ENCODE measurements around the gene COL5A2. TPM values are rescaled to one million over a fixed set of nuclear protein-coding genes. Genes with fewer than 3 reads are reported as not detected.

COL5A2 gene
- total and polyA plus RNA-seq, 4 donors: 3.2 to 83.5 (median 9.1) TPM

- Histone ChIP-seq H3K36me3 (ENCODE audit: control insufficient read depth in 4 of 4, insufficient read depth in 3 of 4, low read depth in 1 of 4, low read length in 3 of 4) (no peaks in the 10 kb centered on the region), H3K9me3 (ENCODE audit: control insufficient read depth in 4 of 4, low read length in 3 of 4) (no peaks in the 10 kb centered on the region), H3K27ac (ENCODE audit: low read depth in 1 of 2, low read length in 2 of 2) (no peak overlapping the region), H3K27me3 (ENCODE audit: control insufficient read depth in 4 of 4, insufficient read depth in 4 of 4, low read length in 3 of 4) (no peaks in the 10 kb centered on the region), H3K9ac (ENCODE audit: low read depth in 1 of 2, low read length in 2 of 2) (no peak overlapping the region), H3K4me3 (ENCODE audit: low read depth in 1 of 3, low read length in 3 of 3) (no peak overlapping the region), H3K4me1 (ENCODE audit: control insufficient read depth in 4 of 4, insufficient read depth in 4 of 4, low read length in 3 of 4) (no peaks in the 10 kb centered on the region)
- WGBS: 69% methylated on average over 1 of the region's 1 CpG
- no peak for TF ChIP-seq JUND (IDR thresholded peaks at IDR 0.05)
- TF ChIP-seq REST (IDR thresholded peaks at IDR 0.05): no peak
- TF ChIP-seq TAF1 (conservative IDR thresholded peaks at IDR 0.05): no peak
- TF ChIP-seq HNF4G (IDR thresholded peaks at IDR 0.05): no peak
- TF ChIP-seq GABPA (IDR thresholded peaks at IDR 0.05 in 1 of 2, conservative IDR thresholded peaks at IDR 0.05 in 1 of 2): no peak
- TF ChIP-seq EGR1 (IDR thresholded peaks at IDR 0.05; ENCODE audit: low read depth in 2 of 2): no peak
- TF ChIP-seq, protein P1, sequence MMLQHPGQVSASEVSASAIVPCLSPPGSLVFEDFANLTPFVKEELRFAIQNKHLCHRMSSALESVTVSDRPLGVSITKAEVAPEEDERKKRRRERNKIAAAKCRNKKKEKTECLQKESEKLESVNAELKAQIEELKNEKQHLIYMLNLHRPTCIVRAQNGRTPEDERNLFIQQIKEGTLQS (IDR thresholded peaks at IDR 0.05): no peak
- TF ChIP-seq CTCF (IDR thresholded peaks at IDR 0.05; ENCODE audit: low read depth, low read length, missing input control): no peak
- TF ChIP-seq YY1 (IDR thresholded peaks at IDR 0.05): no peak
- TF ChIP-seq, protein P2, sequence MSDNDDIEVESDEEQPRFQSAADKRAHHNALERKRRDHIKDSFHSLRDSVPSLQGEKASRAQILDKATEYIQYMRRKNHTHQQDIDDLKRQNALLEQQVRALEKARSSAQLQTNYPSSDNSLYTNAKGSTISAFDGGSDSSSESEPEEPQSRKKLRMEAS (IDR thresholded peaks at IDR 0.05): no peak
- no peak for TF ChIP-seq NR2F2 (IDR thresholded peaks at IDR 0.05)
- DNase-seq (ENCODE audit: low spot score): no peak
Observed at GRCh38 chr2:189020179-189020578, 159.4 kb downstream of the COL5A2 start.

DNA sequence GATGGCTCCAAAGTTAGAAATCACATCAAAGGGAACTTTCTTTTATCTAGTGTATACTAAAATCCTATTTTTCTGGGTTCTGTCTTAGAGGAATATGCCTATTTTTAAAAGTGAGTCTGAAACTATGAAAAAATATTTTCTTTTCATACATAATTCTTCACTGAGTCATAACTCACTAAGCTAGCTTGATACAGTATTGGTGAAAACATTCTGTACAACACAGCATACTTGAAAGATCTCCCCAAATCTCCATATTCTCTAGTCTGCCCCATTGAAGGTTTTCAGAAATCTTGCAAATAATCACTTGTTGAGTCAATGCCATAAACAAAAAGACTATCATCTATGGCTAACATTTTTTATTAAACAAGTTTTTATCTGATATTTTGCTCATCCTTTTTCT is 160.9 kb downstream of the COL5A2 start:
- no peaks in the 10 kb centered on the region for H3K9me3 ChIP-seq (ENCODE audit: control insufficient read depth in 4 of 4, low read length in 3 of 4)
- no peak for DNase-seq (ENCODE audit: low spot score)
- H3K36me3 ChIP-seq (ENCODE audit: control insufficient read depth in 4 of 4, insufficient read depth in 3 of 4, low read depth in 1 of 4, low read length in 3 of 4): no peaks in the 10 kb centered on the region
- no peak overlapping the region for H3K4me3 ChIP-seq (ENCODE audit: low read depth in 1 of 3, low read length in 3 of 3)
- no peaks in the 10 kb centered on the region for H3K4me1 ChIP-seq (ENCODE audit: control insufficient read depth in 4 of 4, insufficient read depth in 4 of 4, low read length in 3 of 4)
- H3K27ac ChIP-seq (ENCODE audit: low read depth in 1 of 2, low read length in 2 of 2): no peak overlapping the region
- H3K27me3 ChIP-seq (ENCODE audit: control insufficient read depth in 4 of 4, insufficient read depth in 4 of 4, low read length in 3 of 4): no peaks in the 10 kb centered on the region
- H3K9ac ChIP-seq (ENCODE audit: low read depth in 1 of 2, low read length in 2 of 2): no peak overlapping the region
- TF ChIP-seq FOXA2 (IDR thresholded peaks at IDR 0.05) (no peak), NR2F2 (IDR thresholded peaks at IDR 0.05) (no peak), HNF4A (conservative IDR thresholded peaks at IDR 0.05) (no peak), RAD21 (IDR thresholded peaks at IDR 0.05) (no peak), RXRA (IDR thresholded peaks at IDR 0.05) (no peak), FOXA1 (IDR thresholded peaks at IDR 0.05) (no peak), JUND (IDR thresholded peaks at IDR 0.05) (no peak), YY1 (IDR thresholded peaks at IDR 0.05) (no peak), TAF1 (conservative IDR thresholded peaks at IDR 0.05) (no peak), HNF4G (IDR thresholded peaks at IDR 0.05) (no peak), CTCF (IDR thresholded peaks at IDR 0.05; ENCODE audit: low read depth, low read length, missing input control) (no peak), SP1 (IDR thresholded peaks at IDR 0.05) (no peak), EGR1 (IDR thresholded peaks at IDR 0.05; ENCODE audit: low read depth in 2 of 2) (no peak)
- TF ChIP-seq, protein P2 (IDR thresholded peaks at IDR 0.05): no peak
- TF ChIP-seq, protein P3, sequence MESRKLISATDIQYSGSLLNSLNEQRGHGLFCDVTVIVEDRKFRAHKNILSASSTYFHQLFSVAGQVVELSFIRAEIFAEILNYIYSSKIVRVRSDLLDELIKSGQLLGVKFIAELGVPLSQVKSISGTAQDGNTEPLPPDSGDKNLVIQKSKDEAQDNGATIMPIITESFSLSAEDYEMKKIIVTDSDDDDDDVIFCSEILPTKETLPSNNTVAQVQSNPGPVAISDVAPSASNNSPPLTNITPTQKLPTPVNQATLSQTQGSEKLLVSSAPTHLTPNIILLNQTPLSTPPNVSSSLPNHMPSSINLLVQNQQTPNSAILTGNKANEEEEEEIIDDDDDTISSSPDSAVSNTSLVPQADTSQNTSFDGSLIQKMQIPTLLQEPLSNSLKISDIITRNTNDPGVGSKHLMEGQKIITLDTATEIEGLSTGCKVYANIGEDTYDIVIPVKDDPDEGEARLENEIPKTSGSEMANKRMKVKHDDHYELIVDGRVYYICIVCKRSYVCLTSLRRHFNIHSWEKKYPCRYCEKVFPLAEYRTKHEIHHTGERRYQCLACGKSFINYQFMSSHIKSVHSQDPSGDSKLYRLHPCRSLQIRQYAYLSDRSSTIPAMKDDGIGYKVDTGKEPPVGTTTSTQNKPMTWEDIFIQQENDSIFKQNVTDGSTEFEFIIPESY (IDR thresholded peaks at IDR 0.05): no peak
- TF ChIP-seq, protein P1 (IDR thresholded peaks at IDR 0.05): no peak
